Astrocyte (in vitro differentiated cells and primary cell): ENCODE results near the gene NEB. TPM values are rescaled to one million over a fixed set of nuclear protein-coding genes. Genes with fewer than 3 reads are reported as not detected.

Experiments
- DNase-seq: peaks from one replicate; pipeline ENCODE4 v3.0.0-alpha.2; 2010; ENCODE audit warnings: low read depth
- FAIRE-seq: peaks from 2 replicates; lab custom pipeline; 2011; peaks lifted over from hg19 to GRCh38; lab: Jason Lieb, UNC
- H2AFZ ChIP-seq: 2 replicates; pipeline ENCODE4 v1.6.0; 2012; ENCODE audit warnings: low read depth, low read length, inconsistent platforms
- H3K27ac ChIP-seq: 2 replicates; pipeline ENCODE4 v1.5.1; 2011; ENCODE audit warnings: low read depth, low read length, inconsistent platforms
- H3K27me3 ChIP-seq: 2 replicates; pipeline ENCODE4 v1.6.0; 2011; ENCODE audit warnings: low read length, inconsistent platforms; ENCODE audit not compliant: insufficient read depth
- H3K36me3 ChIP-seq: 2 replicates; pipeline ENCODE4 v1.5.1; 2011; ENCODE audit warnings: low read length, inconsistent platforms; ENCODE audit not compliant: insufficient read depth
- H3K4me1 ChIP-seq: 2 replicates; pipeline ENCODE4 v1.5.1; 2011; ENCODE audit warnings: low read length, inconsistent platforms; ENCODE audit not compliant: insufficient read depth
- H3K4me2 ChIP-seq: 2 replicates; pipeline ENCODE4 v1.6.0; 2012; ENCODE audit warnings: low read length, inconsistent platforms
- H3K4me3 ChIP-seq: 2 replicates; pipeline ENCODE4 v1.5.1; 2011; ENCODE audit warnings: low read depth, mild to moderate bottlenecking, low read length, inconsistent platforms; ENCODE audit not compliant: insufficient read depth
- H3K79me2 ChIP-seq: 2 replicates; pipeline ENCODE4 v1.6.0; 2012; ENCODE audit warnings: mild to moderate bottlenecking, low read length, inconsistent platforms; ENCODE audit not compliant: insufficient read depth
- H3K9ac ChIP-seq: 2 replicates; pipeline ENCODE4 v1.6.0; 2012; ENCODE audit warnings: mild to moderate bottlenecking, low read length, inconsistent platforms
- H3K9me3 ChIP-seq: 2 replicates; pipeline ENCODE4 v1.5.1; 2012; ENCODE audit warnings: low read depth, mild to moderate bottlenecking, low read length, inconsistent platforms; ENCODE audit not compliant: insufficient read depth
- H4K20me1 ChIP-seq: 2 replicates; pipeline ENCODE4 v1.6.0; 2012; ENCODE audit warnings: low read length, inconsistent platforms; ENCODE audit not compliant: insufficient read depth
- H3K27ac Mint-ChIP-seq: one replicate; pipeline ENCODE4 v1.8.0; 2021; ENCODE audit warnings: mild to moderate bottlenecking, mixed read lengths; ENCODE audit not compliant: unreplicated experiment
- H3K27me3 Mint-ChIP-seq: one replicate; pipeline ENCODE4 v1.8.0; 2021; ENCODE audit warnings: low read depth, mixed read lengths; ENCODE audit not compliant: unreplicated experiment
- H3K36me3 Mint-ChIP-seq: one replicate; pipeline ENCODE4 v1.8.0; 2021; ENCODE audit warnings: low read depth, mixed read lengths; ENCODE audit not compliant: unreplicated experiment
- H3K4me1 Mint-ChIP-seq: one replicate; pipeline ENCODE4 v1.8.0; 2021; ENCODE audit warnings: low read depth, mixed read lengths; ENCODE audit not compliant: unreplicated experiment
- H3K4me3 Mint-ChIP-seq: one replicate; pipeline ENCODE4 v1.8.0; 2021; ENCODE audit warnings: mild to moderate bottlenecking, moderate library complexity, mixed read lengths; ENCODE audit not compliant: unreplicated experiment
- H3K9me3 Mint-ChIP-seq: one replicate; pipeline ENCODE4 v1.8.0; 2021; ENCODE audit warnings: mild to moderate bottlenecking, mixed read lengths; ENCODE audit not compliant: unreplicated experiment
- CTCF ChIP-seq: IDR thresholded peaks from 2 replicates; pipeline ENCODE4 v1.5.1; 2011; ENCODE audit warnings: low read depth, mild to moderate bottlenecking, inconsistent platforms, low read length, moderate library complexity; ENCODE audit not compliant: insufficient read depth
- EZH2 ChIP-seq: IDR thresholded peaks from 2 replicates; pipeline ENCODE4 v1.6.1; 2012; ENCODE audit warnings: mild to moderate bottlenecking, low read length, inconsistent platforms; ENCODE audit not compliant: insufficient read depth
- total RNA-seq: library from RNA; stranded (reverse); gene quantifications from 2 replicates; pipeline ENCODE4 v1.2.1, GENCODE V29; 2021

The NEB gene
- total RNA-seq, 1 donor from 2014 or later: 0.82 TPM

GRCh38 chr2:151669585-151670081 lies 64.6 kb downstream of the NEB start:
- Histone ChIP-seq H3K9me3 (no peaks in the 10 kb centered on the region), H3K4me2 (no peak overlapping the region), H3K27ac (no peak overlapping the region), H3K27me3 (no peaks in the 10 kb centered on the region), H4K20me1 (no peaks in the 10 kb centered on the region), H2AFZ (peak overlapping the region; percentile 31), H3K9ac (no peak overlapping the region), H3K4me1 (peaks cover 5% of the 10 kb centered on the region), H3K36me3 (no peaks in the 10 kb centered on the region), H3K4me3 (no peak overlapping the region), H3K79me2 (no peaks in the 10 kb centered on the region)
- no peaks in the 10 kb centered on the region for H3K9me3 Mint-ChIP-seq
- no peaks in the 10 kb centered on the region for H3K27me3 Mint-ChIP-seq
- FAIRE-seq (no peak), DNase-seq (peak; percentile 39)
- no peak for TF ChIP-seq CTCF
- no peak for TF ChIP-seq EZH2
- no peaks in the 10 kb centered on the region for H3K36me3 Mint-ChIP-seq
- H3K27ac Mint-ChIP-seq: no peak overlapping the region
- no peak overlapping the region for H3K4me3 Mint-ChIP-seq
- H3K4me1 Mint-ChIP-seq: peaks cover 32% of the 10 kb centered on the region

- Mint-ChIP-seq H3K27me3 (no peaks in the 10 kb centered on the region), H3K9me3 (no peaks in the 10 kb centered on the region), H3K4me3 (no peak overlapping the region), H3K36me3 (no peaks in the 10 kb centered on the region), H3K4me1 (peaks cover 32% of the 10 kb centered on the region), H3K27ac (no peak overlapping the region)
- H3K27me3 ChIP-seq: no peaks in the 10 kb centered on the region
- H3K4me3 ChIP-seq: no peak overlapping the region
- FAIRE-seq (no peak), DNase-seq (no peak)
- no peak overlapping the region for H3K4me2 ChIP-seq
- TF ChIP-seq CTCF: no peak
- no peak for TF ChIP-seq EZH2
- H3K4me1 ChIP-seq: peaks cover 5% of the 10 kb centered on the region
- no peak overlapping the region for H3K9ac ChIP-seq
- H3K79me2 ChIP-seq: no peaks in the 10 kb centered on the region
- no peak overlapping the region for H3K27ac ChIP-seq
- H2AFZ ChIP-seq: no peak overlapping the region
- no peaks in the 10 kb centered on the region for H3K36me3 ChIP-seq
- H3K9me3 ChIP-seq: no peaks in the 10 kb centered on the region
- no peaks in the 10 kb centered on the region for H4K20me1 ChIP-seq
Observed at GRCh38 chr2:151668737-151669136, 65.5 kb downstream of the NEB start.

GRCh38 chr2:151665959-151666358 lies 68.3 kb downstream of the NEB start:
- Histone ChIP-seq H3K4me3 (no peak overlapping the region), H3K4me1 (peaks cover 5% of the 10 kb centered on the region), H3K36me3 (no peaks in the 10 kb centered on the region), H3K4me2 (no peak overlapping the region), H2AFZ (no peak overlapping the region), H3K27ac (no peak overlapping the region), H3K9ac (no peak overlapping the region), H3K79me2 (no peaks in the 10 kb centered on the region), H4K20me1 (no peaks in the 10 kb centered on the region), H3K9me3 (no peaks in the 10 kb centered on the region), H3K27me3 (peaks cover 3% of the 10 kb centered on the region)
- no peaks in the 10 kb centered on the region for H3K9me3 Mint-ChIP-seq
- H3K27ac Mint-ChIP-seq: no peak overlapping the region
- H3K4me1 Mint-ChIP-seq: peaks cover 18% of the 10 kb centered on the region
- DNase-seq (no peak), FAIRE-seq (no peak)
- no peaks in the 10 kb centered on the region for H3K36me3 Mint-ChIP-seq
- TF ChIP-seq CTCF (no peak), EZH2 (no peak)
- H3K4me3 Mint-ChIP-seq: no peak overlapping the region
- H3K27me3 Mint-ChIP-seq: no peaks in the 10 kb centered on the region
